Heart right ventricle (tissue), 16 donors: ENCODE results near the gene NPY5R. TPM values are rescaled to one million over a fixed set of nuclear protein-coding genes. Genes with fewer than 3 reads are reported as not detected.

Source experiments
- ATAC-seq, 8 donors: fragments of 200-7000 bp; cut with Tn5 transposase; one replicate each; pipeline ENCODE4 v1.9.1; 2020; ENCODE audit warnings: mild to moderate bottlenecking in 8 of 8, moderate library complexity in 8 of 8, moderate number of reproducible peaks in 1 of 8
- DNase-seq, 2 donors: peaks; one replicate each; pipeline ENCODE4 v3.0.0-alpha.2; 2020
- H3K27ac ChIP-seq, 10 donors: fragments of 200-600 bp; sonication (generic) in 2 of 10; one replicate each; pipeline versions ENCODE4 v1.5.0 to v1.8.0; 2020 to 2022; ENCODE audit warnings: mild to moderate bottlenecking in 3 of 10
- H3K27me3 ChIP-seq, 7 donors: fragments of 200-600 bp; one replicate each; pipeline ENCODE4 v1.8.0; 2021 to 2022; ENCODE audit warnings: mild to moderate bottlenecking in 2 of 7
- H3K36me3 ChIP-seq, 9 donors: fragments of 200-600 bp; sonication (generic) in 1 of 9; one replicate each; pipeline versions ENCODE4 v1.5.0 to v1.8.0; 2020 to 2022; ENCODE audit warnings: mild to moderate bottlenecking in 2 of 9
- H3K4me1 ChIP-seq, 9 donors: fragments of 200-600 bp; sonication (generic) in 1 of 9; one replicate each; pipeline versions ENCODE4 v1.5.0 to v1.8.0; 2020 to 2022; ENCODE audit warnings: mild to moderate bottlenecking in 4 of 9
- H3K4me3 ChIP-seq, 10 donors: fragments of 200-600 bp; sonication (generic) in 2 of 10; one replicate each; pipeline versions ENCODE4 v1.5.0 to v1.8.0; 2020 to 2022; ENCODE audit warnings: mild to moderate bottlenecking in 7 of 10, moderate library complexity in 2 of 10
- H3K9me3 ChIP-seq, 11 donors: fragments of 200-600 bp in 10 of 11; sonication (generic) in 2 of 11; one replicate each; pipeline versions ENCODE4 v1.5.0 to v1.8.0; 2013 to 2022; ENCODE audit warnings: mild to moderate bottlenecking in 2 of 11, control low read depth in 1 of 11, moderate library complexity in 1 of 11
- WGBS, 2 donors: extraction: QIAGEN DNeasy Blood & Tissue Kit; methylation state at CpG; one replicate each; pipeline ENCODE4 v1.1.7; 2013; ENCODE audit warnings: inconsistent platforms in 1 of 2; 5-methylcytosine and 5-hydroxymethylcytosine counted together
- intact Hi-C, 10 donors: fragments of 100-400 bp; cut with DNase I; formaldehyde crosslinking; loops; one replicate each; pipeline versions ENCODE4 v1.11.1 to v1.14.2; 2022
- polyA plus RNA-seq, 2 donors: library from polyadenylated mRNA; stranded (reverse); fragments of 200-250 nt; gene quantifications; one replicate each; pipeline ENCODE4 v1.2.3, GENCODE V29; 2013
- total RNA-seq, 10 donors: library from RNA; stranded (reverse); fragmentation: NEBNext Ultra II Directional in 3 of 10; extraction: Animal tissue kit (Norgen Biotek cat#: 25700) in 3 of 10; gene quantifications; one replicate each; pipeline versions ENCODE4 v1.2.1 to v1.2.4, GENCODE V29; 2021 to 2023
- TF ChIP-seq, protein P1 (sequence below), 9 donors: fragments of 200-600 bp; sonication (generic) in 2 of 9; IDR thresholded peaks; one replicate each; pipeline versions ENCODE4 v1.5.0 to v1.8.0; 2021 to 2022; ENCODE audit warnings: antibody characterized with exemption in 9 of 9, mild to moderate bottlenecking in 5 of 9, moderate library complexity in 1 of 9
- donor health status: Arrhythmogenic right ventricular cardiomyopathy.
- donor health status: ischemic (EF 13 %, LVEDD 7.1; RV severe dilation, severe dysfunction).
- donor health status: healthy with polysubstance abuse.
- donor health status: DM: no; HTN: yes; CAD: no.
- donor health status: DM: no; HTN: no; CAD: no.
- donor health status: ischemic (EF 25% LVEDD 6.9; RV normal size, moderate dysfunction).
- donor health status: ischemic (EF 25% LVEDD 5.7; RV mildly dilated, moderate dysfunction).
- donor health status: healthy.
- donor health status: DM: yes; HTN: yes; CAD: no.
- donor health status: Ischemic cardiomyopathy.
- donor health status: ischemic (EF 35%, LVEDD 5.7; RV mildly dilated, moderate dysfunction).
- donor health status: nonischemic (EF 11% LVEDD 7.7; RV severe dilation, severe dysfunction).
- donor health status: DM: yes; HTN: yes; CAD: no.
- donor health status: PGD.
- donor health status: ischemic (EF 29% LVEDD 5.4; RV normal size, mild dysfunction).
- donor health status: nonischemic (EF 23%, LVEDD 6.1; RV moderate dilation, normal function).

Gene NPY5R
- total and polyA plus RNA-seq, 12 donors, result 0.07 to 0.23 (median 0.16) TPM; not detected in 6

DNA sequence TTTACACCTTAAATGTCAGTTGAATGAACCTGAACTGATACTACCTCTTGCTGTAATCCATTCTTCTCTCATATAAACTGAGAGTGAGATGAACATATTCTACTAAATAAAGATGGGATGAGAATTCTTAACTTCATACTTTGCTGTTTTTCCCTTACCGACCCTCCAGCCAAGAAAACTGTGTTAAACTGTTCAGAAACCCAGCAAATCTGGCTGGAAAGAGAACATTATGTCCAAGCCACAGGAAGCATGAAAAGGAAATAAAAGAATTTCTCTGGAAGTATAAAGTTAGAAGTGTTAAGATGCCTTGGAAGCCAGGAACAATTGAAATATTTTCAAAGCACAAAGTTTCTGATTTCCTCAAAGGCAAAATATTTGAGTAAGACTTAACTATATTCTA lies 34.2 kb upstream of the NPY5R start:
- Histone ChIP-seq H3K36me3 (no peaks in the 10 kb centered on the region), H3K9me3 (peaks cover 0 to 7% (median 0%) of the 10 kb centered on the region in 11 donors), H3K27ac (no peak overlapping the region), H3K27me3 (no peaks in the 10 kb centered on the region), H3K4me3 (no peak overlapping the region), H3K4me1 (no peaks in the 10 kb centered on the region)
- intact Hi-C loops, result no loop called here
- DNase-seq (no peak), ATAC-seq (no peak)
- TF ChIP-seq, protein P1, sequence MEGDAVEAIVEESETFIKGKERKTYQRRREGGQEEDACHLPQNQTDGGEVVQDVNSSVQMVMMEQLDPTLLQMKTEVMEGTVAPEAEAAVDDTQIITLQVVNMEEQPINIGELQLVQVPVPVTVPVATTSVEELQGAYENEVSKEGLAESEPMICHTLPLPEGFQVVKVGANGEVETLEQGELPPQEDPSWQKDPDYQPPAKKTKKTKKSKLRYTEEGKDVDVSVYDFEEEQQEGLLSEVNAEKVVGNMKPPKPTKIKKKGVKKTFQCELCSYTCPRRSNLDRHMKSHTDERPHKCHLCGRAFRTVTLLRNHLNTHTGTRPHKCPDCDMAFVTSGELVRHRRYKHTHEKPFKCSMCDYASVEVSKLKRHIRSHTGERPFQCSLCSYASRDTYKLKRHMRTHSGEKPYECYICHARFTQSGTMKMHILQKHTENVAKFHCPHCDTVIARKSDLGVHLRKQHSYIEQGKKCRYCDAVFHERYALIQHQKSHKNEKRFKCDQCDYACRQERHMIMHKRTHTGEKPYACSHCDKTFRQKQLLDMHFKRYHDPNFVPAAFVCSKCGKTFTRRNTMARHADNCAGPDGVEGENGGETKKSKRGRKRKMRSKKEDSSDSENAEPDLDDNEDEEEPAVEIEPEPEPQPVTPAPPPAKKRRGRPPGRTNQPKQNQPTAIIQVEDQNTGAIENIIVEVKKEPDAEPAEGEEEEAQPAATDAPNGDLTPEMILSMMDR (IDR thresholded peaks at IDR 0.05), result no peak
- 53 to 62% methylated on average over 1 of the region's 1 CpG for WGBS, 2 donors

DNA sequence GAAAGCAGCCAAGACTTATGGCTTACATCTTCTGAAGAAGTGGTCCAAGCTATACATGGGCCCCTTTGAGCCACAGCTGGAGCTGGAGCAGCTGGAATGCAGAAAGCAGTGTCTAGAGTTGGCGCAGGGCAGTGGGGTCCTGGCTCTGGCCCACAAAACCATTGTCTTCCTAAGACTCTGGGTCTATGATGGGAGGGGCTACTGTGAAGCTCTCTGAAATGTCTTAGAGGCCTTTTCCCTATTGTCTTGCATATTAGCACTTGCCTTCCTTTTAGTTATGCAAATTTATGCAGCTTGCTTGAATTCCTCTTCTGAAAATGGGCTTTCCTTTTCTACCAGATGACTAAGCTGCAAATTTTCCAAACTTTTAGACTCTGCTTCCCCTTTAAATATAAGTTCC lies 26.6 kb upstream of the NPY5R start:
- ATAC-seq (no peak), DNase-seq (no peak)
- Histone ChIP-seq H3K9me3 (peaks cover 0 to 49% (median 20%) of the 10 kb centered on the region in 11 donors), H3K4me3 (no peak overlapping the region), H3K4me1 (no peaks in the 10 kb centered on the region), H3K27ac (no peak overlapping the region), H3K27me3 (no peaks in the 10 kb centered on the region), H3K36me3 (no peaks in the 10 kb centered on the region)
- TF ChIP-seq, protein P1 (IDR thresholded peaks at IDR 0.05), result no peak
- intact Hi-C loops, result no loop called here
- 0% methylated on average over 1 of the region's 1 CpG for WGBS, 2 donors

DNA sequence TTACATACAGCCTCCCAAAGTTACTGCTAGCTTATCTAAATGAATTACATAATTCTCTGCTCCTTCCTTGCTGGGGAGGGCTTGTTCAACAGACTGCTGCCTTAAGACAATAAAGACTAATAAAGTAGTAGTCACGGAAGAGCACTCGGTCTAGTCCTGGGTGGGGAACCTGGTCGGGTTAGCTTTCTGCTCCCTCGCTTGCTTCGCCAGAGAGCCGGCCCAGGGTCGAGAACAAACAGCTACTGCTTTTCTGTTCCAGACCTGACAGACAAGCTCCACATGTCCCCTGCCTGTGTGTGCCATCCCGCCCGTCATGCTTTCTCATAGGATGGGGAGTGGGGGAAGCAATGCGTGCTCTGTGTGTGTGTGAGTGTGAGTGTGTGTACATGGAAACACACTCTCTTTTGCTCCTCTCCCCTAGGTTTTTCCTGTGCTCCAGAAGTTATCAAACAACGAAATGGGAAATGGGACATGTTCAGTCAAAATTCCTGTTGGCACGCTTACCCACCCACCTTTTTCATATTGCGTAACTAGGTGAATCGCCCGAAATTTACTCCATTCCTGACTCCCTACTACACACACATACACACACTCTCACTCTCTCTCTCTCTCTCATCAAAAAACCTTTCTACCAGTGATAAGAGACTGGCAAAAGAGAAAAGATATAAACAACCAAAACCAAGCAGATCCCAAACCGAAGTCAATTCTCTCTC lies 12.6 kb upstream of the NPY5R start:
- ATAC-seq (no peak), DNase-seq (no peak)
- H3K27ac ChIP-seq, result no peak overlapping the region

DNA sequence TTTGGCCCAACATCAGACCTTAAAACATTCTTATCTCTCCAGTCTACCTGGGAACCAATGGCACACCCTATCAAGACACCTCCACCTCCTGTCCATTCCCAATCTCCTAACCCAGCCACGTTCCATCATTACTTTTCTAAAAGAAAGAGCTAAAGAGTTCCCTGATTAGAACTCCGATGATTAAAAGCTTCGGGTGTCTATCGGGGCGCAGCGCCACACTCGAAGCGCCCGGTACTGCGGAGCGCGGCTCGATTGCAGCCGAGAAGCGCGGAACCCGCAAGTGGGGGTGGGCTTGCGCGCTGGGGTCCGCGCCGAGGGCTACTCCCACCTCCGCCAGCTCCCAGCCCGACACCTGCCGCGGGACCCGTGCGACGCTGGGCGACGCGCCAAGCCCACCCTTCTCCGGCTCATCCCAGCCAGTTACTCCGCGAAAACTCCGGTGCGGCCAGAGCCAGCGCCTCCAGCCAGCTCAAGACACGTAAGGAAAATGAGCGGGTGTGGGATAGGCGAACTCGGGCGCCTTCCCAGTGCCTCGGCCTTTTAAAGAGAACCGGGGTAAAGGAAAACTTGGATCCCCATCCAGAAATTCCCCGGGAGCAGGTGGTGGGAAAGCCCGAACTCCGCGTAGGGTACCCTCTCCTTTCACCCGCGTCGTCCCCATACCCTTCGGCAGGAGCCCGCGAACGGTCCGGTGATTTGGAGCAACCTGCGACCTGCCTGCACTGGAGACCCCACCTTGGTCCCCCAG lies 11.9 kb upstream of the NPY5R start:
- Histone ChIP-seq H3K9me3 (no peaks in the 10 kb centered on the region), H3K4me1 (peaks cover 0 to 15% (median 4%) of the 10 kb centered on the region in 9 donors), H3K36me3 (no peaks in the 10 kb centered on the region), H3K27ac (no peak overlapping the region), H3K4me3 (peak overlapping the region; percentile 28 to 63 (median 51)), H3K27me3 (peaks cover 0 to 69% (median 34%) of the 10 kb centered on the region in 7 donors)
- DNase-seq, result peak in 1 of 2 donors; percentile 21
- ATAC-seq, result peak; percentile 38 to 70 (median 64)
- intact Hi-C loops, result loop anchor here in 7 of 10 donors (2.0 to 10.0 kb wide), 7 partner anchors 167 to 837 kb away; partner anchors contain the start of gene NAF1 (in 1 of the 7)
- 1% methylated on average over 58 of the region's 58 CpGs for WGBS, 2 donors
- TF ChIP-seq, protein P1 (IDR thresholded peaks at IDR 0.05), result no peak

More for the DNA sequence above, 12.6 kb upstream of the NPY5R start:
- TF ChIP-seq, protein P1 (IDR thresholded peaks at IDR 0.05), result no peak
- Histone ChIP-seq H3K4me3 (peak overlapping the region in 5 of 10 donors; percentile 50 to 63 (median 58)), H3K36me3 (no peaks in the 10 kb centered on the region), H3K9me3 (no peaks in the 10 kb centered on the region), H3K4me1 (peaks cover 0 to 15% (median 4%) of the 10 kb centered on the region in 9 donors), H3K27me3 (peaks cover 0 to 69% (median 34%) of the 10 kb centered on the region in 7 donors)
- WGBS, 2 donors, result 43% methylated on average over 16 of the region's 16 CpGs
- intact Hi-C loops, result loop anchor here in 5 of 10 donors (5.0 to 10.0 kb wide), 5 partner anchors 166 to 836 kb away; partner anchors contain the start of gene NAF1 (in 1 of the 5)
